ENCODE results near the gene THAP10.
"Not testable (repeated sequence)": the region's sequence is repeated elsewhere in the genome, so short reads cannot be mapped to it uniquely, and the experiment has no call there.

The THAP10 gene

DNA sequence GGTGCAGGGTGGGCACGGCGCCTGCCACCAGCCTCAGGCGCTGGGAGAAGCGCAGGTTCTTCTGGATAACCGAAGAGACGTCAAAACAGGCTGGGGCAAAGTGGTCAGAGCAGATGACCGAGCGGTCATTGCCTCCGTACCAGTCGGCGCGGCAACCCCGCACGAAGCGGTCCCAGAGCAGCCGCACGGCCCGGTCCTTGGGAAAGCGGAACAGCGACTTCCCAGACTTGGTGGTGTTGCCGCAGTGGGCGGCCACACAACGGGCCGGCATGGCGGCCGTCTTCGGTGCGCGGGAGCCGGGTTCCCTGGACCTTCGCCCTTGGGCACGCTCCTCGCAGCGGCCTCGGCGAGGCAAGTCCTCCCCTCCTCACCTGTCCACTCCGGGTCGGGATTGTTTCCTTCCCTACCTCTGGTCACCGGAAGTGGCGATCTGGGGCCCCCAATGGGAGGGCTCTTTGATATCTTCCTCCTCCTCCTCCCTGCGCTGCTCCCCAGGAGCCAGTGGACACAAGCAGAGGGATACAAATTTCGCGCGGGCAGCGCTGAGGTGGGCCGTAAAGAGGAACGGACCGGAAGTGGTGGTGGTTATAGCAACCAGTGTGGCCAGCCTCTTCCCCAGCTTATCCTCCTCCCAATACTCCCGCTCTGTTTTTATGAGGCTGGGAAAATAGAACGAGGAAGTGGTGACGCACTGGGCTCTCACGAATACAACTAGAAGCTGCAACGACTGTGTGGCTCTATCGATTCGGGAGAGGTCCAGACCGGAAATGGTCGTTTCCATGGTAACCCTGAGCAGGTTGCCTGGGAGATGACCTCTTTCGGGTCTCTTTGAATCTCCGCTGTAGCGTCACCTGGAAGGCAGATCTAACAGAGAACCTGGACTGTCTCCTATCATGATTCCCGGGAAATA, at the start of gene THAP10, which contains the start of gene LRRC49:
TSS of gene THAP10 (minus strand) at position 432 of the 910 bp plus-strand sequence. CDS start at position 271, 161 bp downstream.
TSS of gene LRRC49 (plus strand) at position 825 of the 910 bp plus-strand sequence. CDS start at position 894, 69 bp downstream.
- H3K4me3 ChIP-seq (ENCODE audit: low read length): peak within 1 kb of the TSS; percentile 88
- peak; percentile 96 for DNase-seq (ENCODE audit: low read depth)
- TF ChIP-seq, protein P1, sequence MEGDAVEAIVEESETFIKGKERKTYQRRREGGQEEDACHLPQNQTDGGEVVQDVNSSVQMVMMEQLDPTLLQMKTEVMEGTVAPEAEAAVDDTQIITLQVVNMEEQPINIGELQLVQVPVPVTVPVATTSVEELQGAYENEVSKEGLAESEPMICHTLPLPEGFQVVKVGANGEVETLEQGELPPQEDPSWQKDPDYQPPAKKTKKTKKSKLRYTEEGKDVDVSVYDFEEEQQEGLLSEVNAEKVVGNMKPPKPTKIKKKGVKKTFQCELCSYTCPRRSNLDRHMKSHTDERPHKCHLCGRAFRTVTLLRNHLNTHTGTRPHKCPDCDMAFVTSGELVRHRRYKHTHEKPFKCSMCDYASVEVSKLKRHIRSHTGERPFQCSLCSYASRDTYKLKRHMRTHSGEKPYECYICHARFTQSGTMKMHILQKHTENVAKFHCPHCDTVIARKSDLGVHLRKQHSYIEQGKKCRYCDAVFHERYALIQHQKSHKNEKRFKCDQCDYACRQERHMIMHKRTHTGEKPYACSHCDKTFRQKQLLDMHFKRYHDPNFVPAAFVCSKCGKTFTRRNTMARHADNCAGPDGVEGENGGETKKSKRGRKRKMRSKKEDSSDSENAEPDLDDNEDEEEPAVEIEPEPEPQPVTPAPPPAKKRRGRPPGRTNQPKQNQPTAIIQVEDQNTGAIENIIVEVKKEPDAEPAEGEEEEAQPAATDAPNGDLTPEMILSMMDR (conservative IDR thresholded peaks at IDR 0.05; ENCODE audit: low read length): no peak

DNA sequence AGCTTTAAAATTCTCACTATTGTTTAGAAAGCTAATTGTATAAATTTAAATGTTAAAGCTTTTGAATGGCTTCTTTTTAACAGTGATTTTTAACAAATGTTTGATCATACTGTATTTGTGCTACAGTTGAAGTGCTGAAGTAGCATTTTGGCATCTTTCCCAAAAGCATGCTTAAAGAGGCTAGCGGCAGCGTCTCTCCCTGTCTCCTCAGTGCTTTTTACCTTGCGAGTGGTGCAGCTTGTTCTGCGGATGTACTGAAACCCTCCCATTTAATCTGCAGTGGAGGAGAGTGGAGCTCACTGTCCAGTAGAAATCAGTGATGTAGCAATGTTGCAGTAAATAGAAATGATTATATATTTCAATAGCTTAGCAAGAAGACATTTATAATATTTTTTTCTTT, 44.1 kb upstream of the THAP10 start:
- TF ChIP-seq, protein P1 (conservative IDR thresholded peaks at IDR 0.05; ENCODE audit: low read length): no peak
- no peak overlapping the region for H3K4me3 ChIP-seq (ENCODE audit: low read length)
- DNase-seq (ENCODE audit: low read depth): no peak

DNA sequence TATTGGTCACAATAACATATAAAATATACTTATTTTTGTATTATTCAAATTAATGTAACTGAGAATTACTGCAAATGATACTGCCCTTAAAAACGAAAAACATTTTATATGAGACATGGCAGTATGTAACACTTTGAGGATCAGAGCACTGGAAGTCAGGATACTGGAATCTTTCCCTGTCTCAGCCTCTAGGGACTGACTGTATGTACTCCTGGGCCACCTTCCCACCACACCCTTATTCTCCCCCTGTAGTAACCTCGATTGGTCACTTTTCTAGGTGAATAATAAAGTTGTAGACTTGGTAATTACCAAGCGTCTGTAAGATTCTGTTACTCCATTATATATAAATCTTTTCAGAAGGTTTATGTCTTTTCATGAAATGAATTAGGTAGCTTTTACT, 43.4 kb upstream of the THAP10 start:
- TF ChIP-seq, protein P1 (conservative IDR thresholded peaks at IDR 0.05; ENCODE audit: low read length): no peak
- DNase-seq (ENCODE audit: low read depth): no peak
- H3K4me3 ChIP-seq (ENCODE audit: low read length): no peak overlapping the region

DNA sequence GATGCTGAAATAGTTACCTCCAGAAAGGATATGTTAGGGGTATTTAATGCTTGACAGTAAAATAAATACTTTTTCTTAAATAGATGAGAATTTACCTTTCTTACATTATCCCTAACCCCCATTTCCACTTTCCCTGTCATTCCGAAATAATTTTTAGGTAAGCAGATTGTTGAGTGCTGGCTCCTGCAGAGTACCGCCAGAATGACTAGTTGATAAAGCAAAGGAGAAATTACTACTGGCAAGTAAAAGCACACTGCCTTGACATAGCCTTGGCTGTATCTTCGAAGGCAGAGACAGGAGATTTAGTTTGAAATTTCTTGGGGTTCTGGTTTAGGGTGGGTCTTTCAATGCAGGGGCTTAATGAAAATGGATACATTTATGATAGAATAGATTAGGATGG, 41.2 kb upstream of the THAP10 start:
- DNase-seq (ENCODE audit: low read depth): no peak
- TF ChIP-seq, protein P1 (conservative IDR thresholded peaks at IDR 0.05; ENCODE audit: low read length): no peak
- H3K4me3 ChIP-seq (ENCODE audit: low read length): no peak overlapping the region

DNA sequence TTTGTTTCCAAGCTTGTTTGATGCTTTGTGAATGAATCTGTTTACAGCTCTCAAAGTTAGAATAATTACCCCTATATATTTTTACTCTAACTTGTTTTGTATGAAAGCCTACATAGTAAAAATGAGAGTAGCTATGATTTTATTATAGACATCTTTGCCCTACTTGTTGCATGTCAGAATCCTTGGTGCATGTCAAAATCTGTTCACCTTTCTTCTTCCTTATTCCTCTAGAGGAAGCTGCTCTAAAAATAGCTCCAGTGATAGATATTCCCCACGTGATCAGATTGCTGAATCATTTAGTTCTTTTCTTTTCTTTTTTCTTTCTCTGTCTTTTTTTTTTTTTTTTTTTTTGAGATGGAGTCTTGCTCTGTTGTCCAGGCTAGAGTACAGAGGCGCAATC, 40.2 kb upstream of the THAP10 start:
- no peak overlapping the region for H3K4me3 ChIP-seq (ENCODE audit: low read length)
- no peak for DNase-seq (ENCODE audit: low read depth)
- TF ChIP-seq, protein P1 (conservative IDR thresholded peaks at IDR 0.05; ENCODE audit: low read length): no peak

DNA sequence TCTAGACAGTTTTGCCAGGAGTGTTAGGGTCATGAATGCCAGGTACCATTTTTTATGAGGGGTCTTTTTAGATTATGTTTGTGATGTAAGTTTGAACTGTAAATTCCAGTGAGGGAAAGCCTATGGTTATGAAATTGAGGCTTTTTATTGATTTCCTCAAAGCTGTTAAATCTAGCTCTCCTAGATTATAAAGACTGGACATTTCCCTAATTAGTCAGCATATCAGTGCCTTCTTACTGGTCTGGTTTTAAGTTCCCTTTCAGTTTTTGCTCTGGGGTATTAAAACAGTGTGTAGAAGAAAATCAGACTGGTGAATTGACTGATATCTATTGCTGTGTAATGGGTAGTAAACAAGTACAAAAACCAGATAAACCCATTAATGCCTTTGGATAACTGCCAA, 39.6 kb upstream of the THAP10 start:
- DNase-seq (ENCODE audit: low read depth): no peak
- H3K4me3 ChIP-seq (ENCODE audit: low read length): no peak overlapping the region
- TF ChIP-seq, protein P1 (conservative IDR thresholded peaks at IDR 0.05; ENCODE audit: low read length): no peak

DNA sequence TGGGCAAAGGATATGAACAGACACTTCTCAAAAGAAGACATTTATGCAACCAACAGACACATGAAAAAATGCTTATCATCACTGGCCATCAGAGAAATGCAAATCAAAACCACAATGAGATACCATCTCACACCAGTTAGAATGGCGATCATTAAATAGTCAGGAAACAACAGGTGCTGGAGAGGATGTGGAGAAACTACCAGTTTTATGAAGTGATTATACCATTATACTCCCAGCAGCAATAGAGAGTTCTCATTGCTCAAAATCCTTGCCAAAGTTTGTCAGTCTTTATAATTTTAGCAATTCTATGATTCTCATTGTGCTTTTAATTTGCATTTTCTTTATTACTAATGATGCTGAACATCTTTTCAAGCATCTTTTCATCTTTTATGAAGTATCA, 34.7 kb upstream of the THAP10 start:
- H3K4me3 ChIP-seq (ENCODE audit: low read length); DNase-seq (ENCODE audit: low read depth): not testable (repeated sequence)
